HCT116 (cell line): ENCODE measurements around the gene LYL1.

Experiments
- EZH2 ChIP-seq: fragments of 200-600 bp; sonication (generic); IDR thresholded peaks from 2 replicates; pipeline ENCODE4 v1.6.1; 2017; ENCODE audit warnings: antibody characterized with exemption, mixed run types
- POLR2A ChIP-seq: IDR thresholded peaks from 2 replicates; pipeline ENCODE4 v1.7.0; 2011; ENCODE audit warnings: borderline replicate concordance; ENCODE audit not compliant: insufficient read depth, insufficient read length; ENCODE audit errors: extremely low read depth
- POLR2AphosphoS5 ChIP-seq: IDR thresholded peaks from 2 replicates; pipeline ENCODE4 v1.6.1; 2011; ENCODE audit warnings: mild to moderate bottlenecking, low read depth, low read length, moderate library complexity
- RAD21 ChIP-seq: IDR thresholded peaks from 2 replicates; pipeline ENCODE4 v1.6.1; 2012; ENCODE audit warnings: low read depth, mild to moderate bottlenecking
- SP1 ChIP-seq: IDR thresholded peaks from 2 replicates; pipeline ENCODE4 v1.6.1; 2012; ENCODE audit warnings: low read depth
- SRF ChIP-seq: IDR thresholded peaks from 2 replicates; pipeline ENCODE4 v1.6.1; 2012; ENCODE audit warnings: low read depth
- YY1 ChIP-seq: IDR thresholded peaks from 2 replicates; pipeline ENCODE4 v1.6.1; 2011; ENCODE audit warnings: low read length, low read depth, moderate library complexity, mild to moderate bottlenecking; ENCODE audit not compliant: insufficient replicate concordance; ENCODE audit errors: extremely low read depth
- ZFX ChIP-seq: fragments of 450-650 bp; IDR thresholded peaks from 2 replicates; pipeline ENCODE4 v1.6.1; 2017
- TF ChIP-seq, protein P1 (sequence below), 3 experiments: fragments of 200-600 bp in 1 of 3; sonication (generic) in 1 of 3; IDR thresholded peaks in 2 of 3; conservative IDR thresholded peaks in 1 of 3; 2 replicates each; pipeline ENCODE4 v1.5.1; 2012 to 2017; ENCODE audit warnings: low read depth in 2 of 3, low read length in 2 of 3, antibody characterized with exemption in 1 of 3, borderline replicate concordance in 1 of 3, control low read depth in 1 of 3, mild to moderate bottlenecking in 1 of 3, mixed read lengths in 1 of 3, mixed run types in 1 of 3, moderate library complexity in 1 of 3; ENCODE audit not compliant: insufficient read depth in 1 of 3
- TF ChIP-seq, protein P2 (sequence below): IDR thresholded peaks from 2 replicates; pipeline ENCODE4 v1.6.1; 2012
- TF ChIP-seq, protein P3 (sequence below): IDR thresholded peaks from 2 replicates; pipeline ENCODE4 v1.6.1; 2012; ENCODE audit warnings: low read depth

DNA sequence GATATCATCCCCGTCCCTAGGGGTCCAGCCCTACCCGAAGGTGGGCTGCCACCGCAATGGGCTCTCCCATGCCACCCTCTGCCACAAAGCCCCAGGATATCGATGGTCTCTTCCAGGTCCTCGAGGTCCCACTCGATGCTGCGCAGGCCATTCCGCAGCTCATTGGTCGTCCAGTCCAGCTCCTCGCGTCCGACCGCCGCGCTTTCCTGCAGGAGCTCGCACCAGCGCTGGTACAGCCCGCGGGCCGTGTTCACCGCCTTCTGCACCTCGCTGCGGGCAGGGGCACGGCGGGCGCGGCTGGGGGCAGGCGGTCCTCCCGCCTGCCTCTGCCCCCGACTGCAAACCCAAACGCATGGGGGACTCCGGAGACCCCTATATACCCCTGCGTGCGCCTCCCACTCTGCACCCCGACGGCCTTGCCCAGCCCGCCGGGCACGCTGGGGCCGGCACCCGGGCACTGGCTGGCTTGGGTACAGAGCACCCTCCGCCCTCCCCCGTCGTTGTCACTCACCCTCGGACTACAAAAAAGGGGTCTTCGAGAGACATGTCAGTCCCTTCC is 47.0 kb upstream of the LYL1 start:
- TF ChIP-seq, protein P1, sequence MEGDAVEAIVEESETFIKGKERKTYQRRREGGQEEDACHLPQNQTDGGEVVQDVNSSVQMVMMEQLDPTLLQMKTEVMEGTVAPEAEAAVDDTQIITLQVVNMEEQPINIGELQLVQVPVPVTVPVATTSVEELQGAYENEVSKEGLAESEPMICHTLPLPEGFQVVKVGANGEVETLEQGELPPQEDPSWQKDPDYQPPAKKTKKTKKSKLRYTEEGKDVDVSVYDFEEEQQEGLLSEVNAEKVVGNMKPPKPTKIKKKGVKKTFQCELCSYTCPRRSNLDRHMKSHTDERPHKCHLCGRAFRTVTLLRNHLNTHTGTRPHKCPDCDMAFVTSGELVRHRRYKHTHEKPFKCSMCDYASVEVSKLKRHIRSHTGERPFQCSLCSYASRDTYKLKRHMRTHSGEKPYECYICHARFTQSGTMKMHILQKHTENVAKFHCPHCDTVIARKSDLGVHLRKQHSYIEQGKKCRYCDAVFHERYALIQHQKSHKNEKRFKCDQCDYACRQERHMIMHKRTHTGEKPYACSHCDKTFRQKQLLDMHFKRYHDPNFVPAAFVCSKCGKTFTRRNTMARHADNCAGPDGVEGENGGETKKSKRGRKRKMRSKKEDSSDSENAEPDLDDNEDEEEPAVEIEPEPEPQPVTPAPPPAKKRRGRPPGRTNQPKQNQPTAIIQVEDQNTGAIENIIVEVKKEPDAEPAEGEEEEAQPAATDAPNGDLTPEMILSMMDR (IDR thresholded peaks at IDR 0.05 in 2 of 3, conservative IDR thresholded peaks at IDR 0.05 in 1 of 3; ENCODE audit: borderline replicate concordance in 1 of 3, insufficient read depth in 1 of 3, low read depth in 2 of 3, low read length in 2 of 3): no peak
- TF ChIP-seq POLR2A: peak; percentile 15
- no peak for TF ChIP-seq SRF
- no peak for TF ChIP-seq YY1
- no peak for TF ChIP-seq POLR2AphosphoS5
- TF ChIP-seq ZFX: no peak; the same call in 1 of the 2 replicates
- TF ChIP-seq RAD21: no peak
- no peak for TF ChIP-seq EZH2
- TF ChIP-seq, protein P2, sequence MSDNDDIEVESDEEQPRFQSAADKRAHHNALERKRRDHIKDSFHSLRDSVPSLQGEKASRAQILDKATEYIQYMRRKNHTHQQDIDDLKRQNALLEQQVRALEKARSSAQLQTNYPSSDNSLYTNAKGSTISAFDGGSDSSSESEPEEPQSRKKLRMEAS: no peak
- no peak for TF ChIP-seq SP1
- TF ChIP-seq, protein P3, sequence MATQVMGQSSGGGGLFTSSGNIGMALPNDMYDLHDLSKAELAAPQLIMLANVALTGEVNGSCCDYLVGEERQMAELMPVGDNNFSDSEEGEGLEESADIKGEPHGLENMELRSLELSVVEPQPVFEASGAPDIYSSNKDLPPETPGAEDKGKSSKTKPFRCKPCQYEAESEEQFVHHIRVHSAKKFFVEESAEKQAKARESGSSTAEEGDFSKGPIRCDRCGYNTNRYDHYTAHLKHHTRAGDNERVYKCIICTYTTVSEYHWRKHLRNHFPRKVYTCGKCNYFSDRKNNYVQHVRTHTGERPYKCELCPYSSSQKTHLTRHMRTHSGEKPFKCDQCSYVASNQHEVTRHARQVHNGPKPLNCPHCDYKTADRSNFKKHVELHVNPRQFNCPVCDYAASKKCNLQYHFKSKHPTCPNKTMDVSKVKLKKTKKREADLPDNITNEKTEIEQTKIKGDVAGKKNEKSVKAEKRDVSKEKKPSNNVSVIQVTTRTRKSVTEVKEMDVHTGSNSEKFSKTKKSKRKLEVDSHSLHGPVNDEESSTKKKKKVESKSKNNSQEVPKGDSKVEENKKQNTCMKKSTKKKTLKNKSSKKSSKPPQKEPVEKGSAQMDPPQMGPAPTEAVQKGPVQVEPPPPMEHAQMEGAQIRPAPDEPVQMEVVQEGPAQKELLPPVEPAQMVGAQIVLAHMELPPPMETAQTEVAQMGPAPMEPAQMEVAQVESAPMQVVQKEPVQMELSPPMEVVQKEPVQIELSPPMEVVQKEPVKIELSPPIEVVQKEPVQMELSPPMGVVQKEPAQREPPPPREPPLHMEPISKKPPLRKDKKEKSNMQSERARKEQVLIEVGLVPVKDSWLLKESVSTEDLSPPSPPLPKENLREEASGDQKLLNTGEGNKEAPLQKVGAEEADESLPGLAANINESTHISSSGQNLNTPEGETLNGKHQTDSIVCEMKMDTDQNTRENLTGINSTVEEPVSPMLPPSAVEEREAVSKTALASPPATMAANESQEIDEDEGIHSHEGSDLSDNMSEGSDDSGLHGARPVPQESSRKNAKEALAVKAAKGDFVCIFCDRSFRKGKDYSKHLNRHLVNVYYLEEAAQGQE: no peak
